Liver (tissue), 9 donors: Measurements from ENCODE around the gene MMP2. TPM values are rescaled to one million over a fixed set of nuclear protein-coding genes. Genes with fewer than 3 reads are reported as not detected.

Experiments
- DNase-seq: peaks from one replicate; pipeline ENCODE4 v3.0.0-alpha.2; 2017; ENCODE audit warnings: low spot score
- H3K27ac ChIP-seq, 2 donors: one replicate each; pipeline ENCODE4 v1.7.0; 2013; ENCODE audit warnings: inconsistent platforms in 2 of 2, low read length in 2 of 2, control low read depth in 1 of 2, low read depth in 1 of 2, mild to moderate bottlenecking in 1 of 2
- H3K27me3 ChIP-seq, 4 donors: one replicate each; pipeline versions ENCODE4 v1.6.1 to v1.7.0; 2013; ENCODE audit warnings: low read length in 3 of 4, inconsistent platforms in 1 of 4, mild to moderate bottlenecking in 1 of 4, moderate library complexity in 1 of 4; ENCODE audit not compliant: control insufficient read depth in 4 of 4, insufficient read depth in 4 of 4
- H3K36me3 ChIP-seq, 4 donors: one replicate each; pipeline versions ENCODE4 v1.6.1 to v1.7.0; 2013; ENCODE audit warnings: low read length in 3 of 4, mild to moderate bottlenecking in 3 of 4, low read depth in 1 of 4, moderate library complexity in 1 of 4; ENCODE audit not compliant: control insufficient read depth in 4 of 4, insufficient read depth in 3 of 4
- H3K4me1 ChIP-seq, 4 donors: one replicate each; pipeline versions ENCODE4 v1.6.1 to v1.7.0; 2013; ENCODE audit warnings: low read length in 3 of 4, mild to moderate bottlenecking in 3 of 4, moderate library complexity in 1 of 4; ENCODE audit not compliant: control insufficient read depth in 4 of 4, insufficient read depth in 4 of 4
- H3K4me3 ChIP-seq, 3 donors: one replicate each; pipeline versions ENCODE4 v1.6.1 to v1.7.0; 2013; ENCODE audit warnings: low read length in 3 of 3, control low read depth in 1 of 3, low read depth in 1 of 3, mild to moderate bottlenecking in 1 of 3
- H3K9ac ChIP-seq, 2 donors: one replicate each; pipeline ENCODE4 v1.7.0; 2013; ENCODE audit warnings: low read length in 2 of 2, mild to moderate bottlenecking in 2 of 2, moderate library complexity in 2 of 2, control low read depth in 1 of 2, low read depth in 1 of 2
- H3K9me3 ChIP-seq, 4 donors: one replicate each; pipeline versions ENCODE4 v1.6.1 to v1.7.0; 2013; ENCODE audit warnings: low read length in 3 of 4; ENCODE audit not compliant: control insufficient read depth in 4 of 4
- ATF3 ChIP-seq: IDR thresholded peaks from 2 replicates; pipeline ENCODE4 v1.6.1; 2016; ENCODE audit warnings: antibody characterized with exemption
- EGR1 ChIP-seq, 2 donors: IDR thresholded peaks; 2 replicates each; pipeline ENCODE4 v1.6.1; 2016 to 2018; ENCODE audit warnings: antibody characterized with exemption in 2 of 2, low read depth in 2 of 2
- FOXA1 ChIP-seq: IDR thresholded peaks from 2 replicates; pipeline ENCODE4 v1.6.1; 2016; ENCODE audit warnings: antibody characterized with exemption
- FOXA2 ChIP-seq: IDR thresholded peaks from 2 replicates; pipeline ENCODE4 v1.6.1; 2016; ENCODE audit warnings: antibody characterized with exemption
- GABPA ChIP-seq, 2 donors: IDR thresholded peaks in 1 of 2; conservative IDR thresholded peaks in 1 of 2; 2 replicates each; pipeline ENCODE4 v1.6.1; 2016; ENCODE audit warnings: antibody characterized with exemption in 2 of 2, mild to moderate bottlenecking in 1 of 2, moderate library complexity in 1 of 2
- HNF4A ChIP-seq, 2 donors: conservative IDR thresholded peaks; 2 replicates each; pipeline ENCODE4 v1.6.1; 2016; ENCODE audit warnings: antibody characterized with exemption in 2 of 2, mild to moderate bottlenecking in 2 of 2
- HNF4G ChIP-seq: IDR thresholded peaks from 2 replicates; pipeline ENCODE4 v1.6.1; 2016; ENCODE audit warnings: antibody characterized with exemption
- JUND ChIP-seq, 2 donors: IDR thresholded peaks; 2 replicates each; pipeline ENCODE4 v1.6.1; 2016; ENCODE audit warnings: antibody characterized with exemption in 2 of 2
- MAX ChIP-seq: IDR thresholded peaks from 2 replicates; pipeline ENCODE4 v1.6.1; 2016; ENCODE audit warnings: antibody characterized with exemption
- NR2F2 ChIP-seq: IDR thresholded peaks from 2 replicates; pipeline ENCODE4 v1.6.1; 2016; ENCODE audit warnings: antibody characterized with exemption
- RAD21 ChIP-seq, 2 donors: IDR thresholded peaks; 2 replicates each; pipeline ENCODE4 v1.6.1; 2016; ENCODE audit warnings: antibody characterized with exemption in 2 of 2, mild to moderate bottlenecking in 2 of 2
- REST ChIP-seq: IDR thresholded peaks from 2 replicates; pipeline ENCODE4 v1.6.1; 2016; ENCODE audit warnings: antibody characterized with exemption, mild to moderate bottlenecking
- RXRA ChIP-seq, 2 donors: IDR thresholded peaks; 2 replicates each; pipeline ENCODE4 v1.6.1; 2017 to 2018; ENCODE audit warnings: antibody characterized with exemption in 2 of 2, mild to moderate bottlenecking in 1 of 2
- SP1 ChIP-seq: IDR thresholded peaks from 2 replicates; pipeline ENCODE4 v1.6.1; 2018; ENCODE audit warnings: antibody characterized with exemption, mild to moderate bottlenecking
- ZBTB33 ChIP-seq: IDR thresholded peaks from 2 replicates; pipeline ENCODE4 v1.6.1; 2016; ENCODE audit warnings: antibody characterized with exemption
- WGBS: extraction: QIAGEN DNeasy Blood & Tissue Kit; methylation state at CpG from one replicate; pipeline ENCODE4 v1.1.7; 2013; 5-methylcytosine and 5-hydroxymethylcytosine counted together
- polyA plus RNA-seq, 2 donors: library from polyadenylated mRNA; stranded (reverse) in 1 of 2; unstranded in 1 of 2; fragments of 200-250 nt in 1 of 2; fragments of >200 nt in 1 of 2; fragmentation: Nextera tagmentation in 1 of 2; extraction: Ambion mirVana in 1 of 2; gene quantifications; one replicate each; pipeline versions ENCODE4 v1.2.1 to v1.2.3, GENCODE V29; 2013 to 2015
- total RNA-seq, 2 donors: library from RNA; depleted of rRNA; stranded (reverse); fragments of >200 nt; gene quantifications; one replicate each; pipeline ENCODE4 v1.2.3, GENCODE V29; 2014
- TF ChIP-seq, protein P1 (sequence below): fragments of 150-350 bp; IDR thresholded peaks from 2 replicates; pipeline ENCODE4 v1.5.1; 2017; ENCODE audit warnings: improper control_type of control experiment, low read depth, low read length; ENCODE audit not compliant: missing input control
- donor health status: healthy.
- donor health status: healthy.
- donor health status: healthy.
- donor health status: healthy.
- donor health status: healthy.

The MMP2 gene
- total and polyA plus RNA-seq, 4 donors, result 2.8 to 6.3 (median 5.3) TPM

DNA sequence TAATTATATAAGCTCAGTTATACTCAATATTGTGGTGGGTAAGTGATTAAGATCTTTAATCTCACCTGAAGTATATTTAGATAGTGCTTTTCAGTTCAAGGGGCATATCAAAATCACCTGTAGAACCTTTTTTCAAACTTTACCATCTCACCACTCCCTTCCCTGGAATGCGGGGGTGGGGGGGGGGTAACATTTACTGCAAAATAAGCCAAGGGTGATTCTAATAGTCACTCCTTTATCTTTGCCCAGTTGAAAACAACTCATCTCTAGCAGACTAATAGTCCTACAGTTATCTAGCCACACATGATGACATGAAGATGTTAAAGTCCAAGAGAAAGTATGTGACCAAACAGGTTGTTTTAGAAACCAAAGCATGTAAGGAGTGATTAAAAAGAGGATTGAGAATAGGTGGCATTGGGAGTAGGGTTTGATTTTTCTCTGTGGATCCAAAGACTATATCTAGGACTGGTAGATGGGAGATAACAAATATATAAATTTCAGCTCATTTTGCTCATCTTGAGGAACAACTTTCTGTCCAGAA lies 51.4 kb downstream of the MMP2 start:
- DNase-seq, result no peak
- H3K4me3 ChIP-seq, result no peak overlapping the region
- H3K27me3 ChIP-seq, result no peaks in the 10 kb centered on the region
- no peak overlapping the region for H3K9ac ChIP-seq
- H3K36me3 ChIP-seq, result peaks cover 0 to 1% (median 0%) of the 10 kb centered on the region in 4 donors
- no peak for TF ChIP-seq JUND (IDR thresholded peaks at IDR 0.05)
- no peak for TF ChIP-seq RAD21 (IDR thresholded peaks at IDR 0.05)
- no peak for TF ChIP-seq ATF3
- no peak for TF ChIP-seq GABPA (IDR thresholded peaks at IDR 0.05 in 1 of 2, conservative IDR thresholded peaks at IDR 0.05 in 1 of 2)
- TF ChIP-seq NR2F2, result no peak
- TF ChIP-seq, protein P1, sequence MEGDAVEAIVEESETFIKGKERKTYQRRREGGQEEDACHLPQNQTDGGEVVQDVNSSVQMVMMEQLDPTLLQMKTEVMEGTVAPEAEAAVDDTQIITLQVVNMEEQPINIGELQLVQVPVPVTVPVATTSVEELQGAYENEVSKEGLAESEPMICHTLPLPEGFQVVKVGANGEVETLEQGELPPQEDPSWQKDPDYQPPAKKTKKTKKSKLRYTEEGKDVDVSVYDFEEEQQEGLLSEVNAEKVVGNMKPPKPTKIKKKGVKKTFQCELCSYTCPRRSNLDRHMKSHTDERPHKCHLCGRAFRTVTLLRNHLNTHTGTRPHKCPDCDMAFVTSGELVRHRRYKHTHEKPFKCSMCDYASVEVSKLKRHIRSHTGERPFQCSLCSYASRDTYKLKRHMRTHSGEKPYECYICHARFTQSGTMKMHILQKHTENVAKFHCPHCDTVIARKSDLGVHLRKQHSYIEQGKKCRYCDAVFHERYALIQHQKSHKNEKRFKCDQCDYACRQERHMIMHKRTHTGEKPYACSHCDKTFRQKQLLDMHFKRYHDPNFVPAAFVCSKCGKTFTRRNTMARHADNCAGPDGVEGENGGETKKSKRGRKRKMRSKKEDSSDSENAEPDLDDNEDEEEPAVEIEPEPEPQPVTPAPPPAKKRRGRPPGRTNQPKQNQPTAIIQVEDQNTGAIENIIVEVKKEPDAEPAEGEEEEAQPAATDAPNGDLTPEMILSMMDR, result no peak
- TF ChIP-seq REST, result no peak
- TF ChIP-seq FOXA2, result no peak
- no peak for TF ChIP-seq ZBTB33
- TF ChIP-seq FOXA1, result no peak
- TF ChIP-seq HNF4A (conservative IDR thresholded peaks at IDR 0.05), result no peak
- WGBS, result 93% methylated on average over 1 of the region's 1 CpG
- no peaks in the 10 kb centered on the region for H3K4me1 ChIP-seq
- no peaks in the 10 kb centered on the region for H3K9me3 ChIP-seq
- no peak overlapping the region for H3K27ac ChIP-seq

DNA sequence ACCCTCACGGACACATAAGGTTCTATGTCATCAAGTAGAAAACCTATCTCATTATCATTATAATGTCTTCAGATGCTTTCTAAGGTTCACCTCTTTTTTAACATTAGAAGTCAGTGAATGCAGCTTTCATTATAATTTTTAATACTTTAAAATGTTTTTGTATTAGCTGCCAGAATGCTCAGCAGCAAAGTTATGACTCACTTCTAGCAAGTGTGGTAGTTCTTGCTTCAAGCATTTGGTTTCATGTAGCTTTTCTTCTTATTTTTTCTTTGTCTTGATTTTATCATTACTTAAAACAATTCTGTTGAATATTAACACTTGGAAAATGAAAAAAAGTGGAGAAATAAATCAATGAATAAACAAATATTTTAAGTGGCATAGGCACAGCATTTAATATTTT lies 53.2 kb downstream of the MMP2 start:
- H3K27ac ChIP-seq, result no peak overlapping the region
- H3K27me3 ChIP-seq, result no peaks in the 10 kb centered on the region
- no peaks in the 10 kb centered on the region for H3K36me3 ChIP-seq
- no peak for DNase-seq
- H3K9me3 ChIP-seq, result no peaks in the 10 kb centered on the region
- no peak overlapping the region for H3K4me3 ChIP-seq
- WGBS, result 93% methylated on average over 1 of the region's 1 CpG
- no peak overlapping the region for H3K9ac ChIP-seq
- H3K4me1 ChIP-seq, result no peaks in the 10 kb centered on the region
- TF ChIP-seq FOXA2 (no peak), HNF4G (no peak), MAX (no peak), HNF4A (conservative IDR thresholded peaks at IDR 0.05) (no peak), RXRA (IDR thresholded peaks at IDR 0.05) (no peak), SP1 (no peak), REST (no peak), RAD21 (IDR thresholded peaks at IDR 0.05) (no peak), EGR1 (IDR thresholded peaks at IDR 0.05; ENCODE audit: low read depth in 2 of 2) (no peak), JUND (IDR thresholded peaks at IDR 0.05) (no peak), ZBTB33 (no peak), ATF3 (no peak)
